H9 (cell line): ENCODE data around the gene ENPP6. TPM values are rescaled to one million over a fixed set of nuclear protein-coding genes. Genes with fewer than 3 reads are reported as not detected.

Experiments used
- DNase-seq: peaks from one replicate; pipeline ENCODE4 v3.0.0-alpha.2; 2017
- H2AFZ ChIP-seq: one replicate; pipeline ENCODE4 v1.6.1; 2013; ENCODE audit warnings: mild to moderate bottlenecking, low read length, control low read depth, moderate library complexity
- H2AK5ac ChIP-seq: 2 replicates; pipeline ENCODE4 v1.6.1; 2013; ENCODE audit warnings: low read length, control low read depth, mixed read lengths; ENCODE audit not compliant: insufficient read length
- H2BK120ac ChIP-seq: one replicate; pipeline ENCODE4 v1.6.1; 2013; ENCODE audit warnings: low read depth, mild to moderate bottlenecking, low read length, control low read depth, inconsistent platforms; ENCODE audit not compliant: poor library complexity, severe bottlenecking
- H2BK12ac ChIP-seq: 2 replicates; pipeline ENCODE4 v1.6.1; 2013; ENCODE audit warnings: low read length, control low read depth, mixed read lengths, low read depth; ENCODE audit not compliant: insufficient read length
- H2BK15ac ChIP-seq: 2 replicates; pipeline ENCODE4 v1.6.1; 2013; ENCODE audit warnings: low read depth, low read length, control low read depth
- H2BK20ac ChIP-seq: one replicate; pipeline ENCODE4 v1.6.1; 2013; ENCODE audit warnings: low read depth, mild to moderate bottlenecking, low read length, control low read depth, inconsistent platforms; ENCODE audit not compliant: poor library complexity, severe bottlenecking
- H2BK5ac ChIP-seq: 2 replicates; pipeline ENCODE4 v1.6.1; 2013; ENCODE audit warnings: low read length, control low read depth, mixed read lengths; ENCODE audit not compliant: insufficient read length
- H3K14ac ChIP-seq: 2 replicates; pipeline ENCODE4 v1.6.1; 2013; ENCODE audit warnings: low read length, control low read depth; ENCODE audit not compliant: insufficient read depth
- H3K18ac ChIP-seq: 2 replicates; pipeline ENCODE4 v1.6.1; 2013; ENCODE audit warnings: low read depth, mild to moderate bottlenecking, mixed read lengths, low read length, control low read depth; ENCODE audit not compliant: insufficient read length
- H3K23ac ChIP-seq: 2 replicates; pipeline ENCODE4 v1.6.1; 2013; ENCODE audit warnings: low read length, control low read depth, mixed read lengths, low read depth; ENCODE audit not compliant: insufficient read length
- H3K23me2 ChIP-seq: 2 replicates; pipeline ENCODE4 v1.6.1; 2013; ENCODE audit warnings: low read depth, mild to moderate bottlenecking, mixed read lengths, low read length, control low read depth; ENCODE audit not compliant: insufficient read length, poor library complexity, severe bottlenecking
- H3K27ac ChIP-seq: 2 replicates; pipeline ENCODE4 v1.5.1; 2013; ENCODE audit warnings: low read length, control low read depth, mixed read lengths, low read depth; ENCODE audit not compliant: insufficient read length
- H3K27me3 ChIP-seq: 2 replicates; pipeline ENCODE4 v1.6.1; 2013; ENCODE audit warnings: low read length, control low read depth, inconsistent platforms; ENCODE audit not compliant: insufficient read depth
- H3K4ac ChIP-seq: 2 replicates; pipeline ENCODE4 v1.6.1; 2013; ENCODE audit warnings: low read depth, mild to moderate bottlenecking, control low read depth, inconsistent platforms, low read length, moderate library complexity
- H3K4me1 ChIP-seq: 2 replicates; pipeline ENCODE4 v1.6.1; 2013; ENCODE audit warnings: low read length, control low read depth, inconsistent platforms; ENCODE audit not compliant: insufficient read depth
- H3K4me2 ChIP-seq: 2 replicates; pipeline ENCODE4 v1.6.1; 2013; ENCODE audit warnings: low read length, control low read depth, mixed read lengths; ENCODE audit not compliant: insufficient read length, insufficient read depth
- H3K56ac ChIP-seq: 2 replicates; pipeline ENCODE4 v1.6.1; 2013; ENCODE audit warnings: low read depth, mild to moderate bottlenecking, mixed read lengths, low read length, control low read depth; ENCODE audit not compliant: insufficient read length
- H3K79me1 ChIP-seq: 2 replicates; pipeline ENCODE4 v1.6.1; 2013; ENCODE audit warnings: low read depth, mild to moderate bottlenecking, moderate library complexity, low read length, control low read depth, inconsistent platforms; ENCODE audit not compliant: insufficient read depth, poor library complexity, severe bottlenecking
- H3K79me2 ChIP-seq: 2 replicates; pipeline ENCODE4 v1.6.1; 2013; ENCODE audit warnings: low read length, control low read depth, inconsistent platforms; ENCODE audit not compliant: insufficient read depth
- H3K9ac ChIP-seq: 2 replicates; pipeline ENCODE4 v1.6.1; 2013; ENCODE audit warnings: low read length, control low read depth, mixed read lengths; ENCODE audit not compliant: insufficient read length; ENCODE audit errors: extremely low read depth
- H3K9me3 ChIP-seq: one replicate; pipeline ENCODE4 v1.6.1; 2013; ENCODE audit warnings: low read depth, low read length, inconsistent platforms; ENCODE audit not compliant: control insufficient read depth
- H3T11ph ChIP-seq: one replicate; pipeline ENCODE4 v1.6.1; 2013; ENCODE audit warnings: mild to moderate bottlenecking, low read length, control low read depth, inconsistent platforms
- H4K20me1 ChIP-seq: one replicate; pipeline ENCODE4 v1.6.1; 2013; ENCODE audit not compliant: control insufficient read depth, insufficient read length, insufficient read depth
- H4K5ac ChIP-seq: 2 replicates; pipeline ENCODE4 v1.6.1; 2013; ENCODE audit warnings: low read depth, mild to moderate bottlenecking, mixed read lengths, low read length, control low read depth; ENCODE audit not compliant: insufficient read length
- H4K8ac ChIP-seq: replicated peaks from 2 replicates; pipeline ENCODE4 v1.6.1; 2013; ENCODE audit warnings: low read length, control low read depth, mixed read lengths, low read depth; ENCODE audit not compliant: insufficient read length
- H4K91ac ChIP-seq: 2 replicates; pipeline ENCODE4 v1.6.1; 2013; ENCODE audit warnings: low read depth, mild to moderate bottlenecking, moderate library complexity, mixed read lengths, low read length, control low read depth; ENCODE audit not compliant: insufficient read length
- H3K27ac Mint-ChIP-seq, 3 experiments: 2 replicates in 2 of 3; 3 replicates in 1 of 3; pipeline ENCODE4 v1.8.0; 2020 to 2021; ENCODE audit warnings: mixed read lengths in 3 of 3, mild to moderate bottlenecking in 1 of 3, moderate library complexity in 1 of 3
- H3K27me3 Mint-ChIP-seq: 2 replicates; pipeline ENCODE4 v1.8.0; 2021; ENCODE audit warnings: low read depth, mild to moderate bottlenecking, moderate library complexity, mixed read lengths
- H3K36me3 Mint-ChIP-seq, 3 experiments: 2 replicates in 2 of 3; 3 replicates in 1 of 3; pipeline ENCODE4 v1.8.0; 2020 to 2021; ENCODE audit warnings: low read depth in 3 of 3, mixed read lengths in 3 of 3; ENCODE audit not compliant: insufficient read depth in 1 of 3
- H3K4me1 Mint-ChIP-seq, 2 experiments: 2 replicates each; pipeline ENCODE4 v1.8.0; 2020; ENCODE audit warnings: mixed read lengths in 2 of 2
- H3K4me3 Mint-ChIP-seq, 2 experiments: 2 replicates in 1 of 2; 3 replicates in 1 of 2; pipeline ENCODE4 v1.8.0; 2020 to 2021; ENCODE audit warnings: mild to moderate bottlenecking in 2 of 2, mixed read lengths in 2 of 2, moderate library complexity in 1 of 2
- H3K9me3 Mint-ChIP-seq, 2 experiments: 2 replicates in 1 of 2; 3 replicates in 1 of 2; pipeline ENCODE4 v1.8.0; 2020; ENCODE audit warnings: mild to moderate bottlenecking in 2 of 2, mixed read lengths in 2 of 2, moderate library complexity in 1 of 2
- CTCF ChIP-seq: fragments of 200-600 bp; sonication (generic); conservative IDR thresholded peaks from 3 replicates; pipeline ENCODE4 v1.8.0; 2021; ENCODE audit warnings: antibody characterized with exemption, mild to moderate bottlenecking
- WGBS: extraction: QIAGEN DNeasy Blood & Tissue Kit; methylation state at CpG from one replicate; pipeline ENCODE4 v1.1.7; 2013; ENCODE audit warnings: missing lambda C conversion rate, low lambda C conversion rate, mixed read lengths; ENCODE audit not compliant: insufficient read length; ENCODE audit errors: extremely low coverage; 5-methylcytosine and 5-hydroxymethylcytosine counted together
- total RNA-seq: library from RNA; stranded (reverse); gene quantifications from 2 replicates; pipeline ENCODE4 v1.2.1, GENCODE V29; 2021

Gene ENPP6
- total RNA-seq, 1 experiment from 2014 or later = not detected

GRCh38 chr4:184108006-184108501 lies 109.6 kb downstream of the ENPP6 start:
- H4K5ac ChIP-seq = no peak overlapping the region
- H3K4ac ChIP-seq = no peak overlapping the region
- H3K27ac Mint-ChIP-seq = no peak overlapping the region
- H3K79me1 ChIP-seq = no peaks in the 10 kb centered on the region
- H3K4me3 Mint-ChIP-seq = no peak overlapping the region
- no peak overlapping the region for H2AK5ac ChIP-seq
- H3K9ac ChIP-seq = no peak overlapping the region
- H3K14ac ChIP-seq = no peak overlapping the region
- no peaks in the 10 kb centered on the region for H3K79me2 ChIP-seq
- no CpG with 5 or more reads among the region's 10 CpGs for WGBS
- H3K27me3 ChIP-seq = no peaks in the 10 kb centered on the region
- H4K20me1 ChIP-seq = no peaks in the 10 kb centered on the region
- no peak overlapping the region for H2AFZ ChIP-seq
- 0 out of 7 replicates have a peak, but pooled peaks cover 0 to 4% (median 0%) of the 10 kb centered on the region in 3 experiments for H3K36me3 Mint-ChIP-seq
- DNase-seq = no peak
- peaks cover 12 to 13% of the 10 kb centered on the region in 2 experiments for H3K4me1 Mint-ChIP-seq
- no peaks in the 10 kb centered on the region for H3K4me1 ChIP-seq
- no peaks in the 10 kb centered on the region for H3K9me3 ChIP-seq
- H3T11ph ChIP-seq = no peak overlapping the region
- no peak for TF ChIP-seq CTCF
- no peak overlapping the region for H2BK120ac ChIP-seq
- peaks cover 0 to 1% of the 10 kb centered on the region in 2 experiments; a peak in 1 of 5 replicates for H3K9me3 Mint-ChIP-seq
- H2BK15ac ChIP-seq = no peak overlapping the region
- no peak overlapping the region for H3K27ac ChIP-seq
- no peak overlapping the region for H3K23ac ChIP-seq
- H2BK5ac ChIP-seq = no peak overlapping the region
- H4K8ac ChIP-seq = no peak overlapping the region
- H3K4me2 ChIP-seq = no peak overlapping the region
- no peak overlapping the region for H2BK12ac ChIP-seq
- no peak overlapping the region for H2BK20ac ChIP-seq
- no peak overlapping the region for H3K56ac ChIP-seq
- H3K18ac ChIP-seq = no peak overlapping the region
- no peaks in the 10 kb centered on the region for H3K23me2 ChIP-seq
- H3K27me3 Mint-ChIP-seq = peaks cover 6% of the 10 kb centered on the region
- H4K91ac ChIP-seq = no peak overlapping the region
